Stimulated activated CD4-positive, alpha-beta T cell treated with anti-CD3 and anti-CD28 coated beads, Interleukin-2, amount 100 ng/mL, for 48 hours (primary cell): ENCODE data around the gene EGR4.
"Not testable (repeated sequence)": the region's sequence is repeated elsewhere in the genome, so short reads cannot be mapped to it uniquely, and the experiment has no call there.

Source experiments
- DNase-seq, 2 donors: peaks; one replicate each; pipeline ENCODE4 v3.0.0-alpha.2; 2020

The EGR4 gene

GRCh38 chr2:73262691-73263429, 30.5 kb downstream of the EGR4 start:
- not testable (repeated sequence) for DNase-seq

- no peak for DNase-seq
Measured at GRCh38 chr2:73262108-73262651, 31.2 kb downstream of the EGR4 start.

GRCh38 chr2:73260338-73260984, 32.9 kb downstream of the EGR4 start:
- DNase-seq: no peak

- no peak for DNase-seq
Measured at GRCh38 chr2:73259704-73260337, 33.5 kb downstream of the EGR4 start.

- DNase-seq: no peak
Measured at GRCh38 chr2:73259276-73259675, 34.1 kb downstream of the EGR4 start.

DNA sequence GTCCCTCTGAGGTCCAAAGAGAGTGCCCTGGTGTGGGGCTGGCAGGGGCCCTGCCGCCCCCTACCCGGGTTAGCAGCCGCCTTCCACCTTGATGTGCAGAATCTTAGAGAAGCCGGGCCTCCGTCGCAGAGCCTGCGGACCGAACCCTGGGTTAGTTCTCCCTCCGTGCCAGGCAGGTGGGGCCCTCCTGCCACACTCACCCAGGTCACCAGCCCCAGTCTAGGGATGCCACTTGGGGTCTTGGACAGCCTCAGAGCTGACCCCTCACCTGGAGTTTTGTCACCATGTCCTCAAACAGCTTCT, 34.5 kb downstream of the EGR4 start:
- DNase-seq: no peak

DNA sequence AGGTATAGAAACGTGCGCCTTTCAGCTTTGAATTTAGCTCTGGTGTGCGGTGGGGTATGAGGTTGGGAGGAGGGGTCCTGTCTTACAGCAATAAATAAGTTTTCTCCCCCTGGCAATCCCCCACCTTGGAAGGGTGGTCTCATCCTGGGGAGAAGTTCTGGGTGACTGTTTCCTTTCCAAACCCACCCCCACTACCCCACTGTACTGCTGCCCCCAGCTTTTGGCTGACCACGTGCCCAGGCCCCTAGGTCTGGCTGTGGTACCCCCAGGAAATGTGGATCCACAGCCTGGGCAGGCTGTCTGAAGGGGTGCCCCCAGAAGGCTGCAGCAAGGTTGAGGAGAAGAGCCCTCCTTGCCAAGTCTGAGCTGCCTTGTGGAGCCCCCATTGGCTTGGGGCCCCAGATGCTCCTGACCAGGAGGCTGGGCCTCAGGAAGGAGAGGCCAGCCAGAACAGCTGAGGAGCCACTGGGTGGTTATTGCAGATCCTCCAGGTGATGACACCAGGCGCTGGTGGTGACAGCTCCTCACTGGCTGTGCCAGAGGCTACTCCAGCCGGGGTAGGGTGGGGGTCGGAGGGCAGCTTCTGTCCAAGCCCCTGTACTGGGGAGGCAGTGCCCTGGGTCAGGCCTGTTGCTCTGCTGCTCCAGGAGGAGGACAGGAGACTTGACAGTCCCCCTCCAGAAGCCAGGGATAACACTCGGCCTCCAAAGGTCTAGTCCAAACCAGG, 35.0 kb downstream of the EGR4 start:
- no peak for DNase-seq

DNA sequence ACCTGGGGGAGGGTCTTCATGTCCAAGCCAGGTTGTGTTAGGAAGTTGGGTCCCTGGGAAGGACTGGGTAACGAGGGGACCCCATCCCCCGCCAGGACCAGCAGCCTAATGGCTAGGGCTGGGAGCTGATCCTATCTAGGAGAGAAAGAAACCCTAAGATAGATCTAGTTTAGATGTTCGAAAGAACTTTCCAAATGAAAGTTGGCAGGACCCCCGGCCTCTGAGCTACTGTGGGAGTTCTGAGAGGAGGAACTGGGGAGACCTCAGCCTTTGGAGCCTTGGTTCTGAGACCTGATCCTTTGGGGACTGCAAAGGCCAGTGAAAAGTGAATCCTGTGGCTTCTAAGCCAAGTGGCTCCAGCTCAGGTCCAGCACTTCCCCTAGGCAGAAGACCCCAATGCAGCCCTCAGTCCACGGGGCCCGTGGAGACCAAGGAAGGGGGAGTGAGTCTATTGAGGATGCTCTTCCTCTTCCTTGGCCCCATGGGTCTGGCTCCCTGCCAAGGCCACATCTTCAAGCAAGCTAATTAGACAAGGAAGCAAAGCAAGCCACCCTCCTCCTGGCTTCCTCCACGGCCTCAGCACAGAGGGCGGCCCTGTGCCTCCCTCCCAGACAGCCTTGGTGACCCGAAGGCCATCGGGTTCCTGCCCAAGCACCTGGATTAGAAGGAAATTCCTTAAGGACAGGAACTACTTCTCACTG, 35.8 kb downstream of the EGR4 start:
- no peak for DNase-seq

- no peak for DNase-seq
Measured at GRCh38 chr2:73257021-73257420, 36.3 kb downstream of the EGR4 start.

DNA sequence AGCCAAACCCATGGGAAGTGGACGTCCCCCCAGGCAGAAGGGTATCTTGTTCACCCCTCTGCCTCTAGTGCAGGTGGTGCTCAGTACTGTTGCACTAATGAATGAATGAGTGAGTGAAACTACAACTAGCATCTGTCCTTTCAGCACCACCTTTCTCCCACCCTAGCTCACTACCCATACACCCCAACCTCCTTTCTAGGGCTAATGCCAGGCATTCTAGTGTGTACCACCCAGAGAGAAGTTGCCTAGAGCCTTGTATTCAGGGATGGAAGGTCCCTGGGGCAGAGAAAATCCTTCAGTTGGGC, 36.8 kb downstream of the EGR4 start:
- DNase-seq: no peak

DNA sequence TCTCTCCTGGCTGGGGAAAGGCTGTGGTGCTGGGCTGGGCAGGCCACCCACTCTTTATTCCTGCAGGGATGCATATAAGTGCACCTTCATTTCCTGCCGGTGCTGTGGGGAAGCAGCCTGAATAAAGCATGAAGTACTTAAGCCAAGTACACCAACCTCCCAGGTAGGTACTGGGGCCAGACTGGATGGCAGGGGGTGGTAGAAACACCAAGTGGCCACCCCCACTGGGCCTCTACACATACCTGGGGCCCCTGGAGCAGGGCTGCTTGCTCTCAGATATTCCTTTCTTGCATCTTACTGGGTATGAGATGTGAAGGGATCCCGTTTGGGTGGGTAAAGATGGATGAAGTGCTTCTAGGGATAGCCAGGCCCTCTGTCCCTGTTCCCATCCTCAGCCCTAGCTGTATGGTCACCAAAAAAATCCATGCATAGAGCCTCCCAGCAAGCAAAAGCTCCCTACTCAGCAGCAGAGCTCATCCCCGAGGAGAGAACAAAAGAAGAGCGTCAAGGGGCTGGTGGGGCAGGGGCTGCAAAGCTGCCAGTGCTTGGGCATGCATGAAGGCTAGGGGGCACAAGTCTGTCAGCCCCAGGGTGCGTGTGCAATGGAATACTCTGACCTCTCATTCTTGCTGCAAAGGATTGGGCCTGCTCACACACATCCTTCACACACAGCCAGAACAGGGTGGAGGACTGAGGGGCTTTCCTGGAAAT, 37.3 kb downstream of the EGR4 start:
- DNase-seq: no peak

DNA sequence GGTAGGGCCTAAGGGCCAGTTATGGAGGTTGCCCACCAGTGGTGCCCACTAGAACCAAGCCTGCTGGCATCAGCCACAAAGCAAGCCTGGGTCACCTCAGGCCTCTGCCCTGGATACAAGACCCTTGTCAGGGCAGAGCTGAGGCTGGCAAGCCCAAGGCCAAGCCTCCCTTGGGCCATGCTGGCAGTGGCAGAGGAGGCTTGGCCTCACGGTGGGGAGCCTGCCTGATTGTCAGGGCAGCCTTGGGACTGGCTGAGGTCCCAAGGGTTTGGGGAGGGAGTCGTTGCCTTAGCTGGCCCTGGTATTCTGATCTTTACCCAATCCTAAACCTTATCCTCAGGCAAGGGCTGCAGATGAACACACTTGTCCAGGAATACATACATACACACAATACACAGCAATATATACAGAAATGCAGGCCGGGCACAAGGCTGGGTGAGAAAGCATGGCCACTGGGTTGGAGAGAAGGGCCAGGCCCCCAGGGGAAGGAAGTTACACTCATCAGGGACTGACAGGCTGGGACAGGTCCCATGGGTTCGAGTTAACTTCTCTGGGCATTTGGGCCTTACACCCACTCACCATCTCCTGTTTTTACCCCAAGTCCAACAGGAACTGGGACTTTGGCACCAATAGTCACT, 38.2 kb downstream of the EGR4 start:
- DNase-seq: no peak

DNA sequence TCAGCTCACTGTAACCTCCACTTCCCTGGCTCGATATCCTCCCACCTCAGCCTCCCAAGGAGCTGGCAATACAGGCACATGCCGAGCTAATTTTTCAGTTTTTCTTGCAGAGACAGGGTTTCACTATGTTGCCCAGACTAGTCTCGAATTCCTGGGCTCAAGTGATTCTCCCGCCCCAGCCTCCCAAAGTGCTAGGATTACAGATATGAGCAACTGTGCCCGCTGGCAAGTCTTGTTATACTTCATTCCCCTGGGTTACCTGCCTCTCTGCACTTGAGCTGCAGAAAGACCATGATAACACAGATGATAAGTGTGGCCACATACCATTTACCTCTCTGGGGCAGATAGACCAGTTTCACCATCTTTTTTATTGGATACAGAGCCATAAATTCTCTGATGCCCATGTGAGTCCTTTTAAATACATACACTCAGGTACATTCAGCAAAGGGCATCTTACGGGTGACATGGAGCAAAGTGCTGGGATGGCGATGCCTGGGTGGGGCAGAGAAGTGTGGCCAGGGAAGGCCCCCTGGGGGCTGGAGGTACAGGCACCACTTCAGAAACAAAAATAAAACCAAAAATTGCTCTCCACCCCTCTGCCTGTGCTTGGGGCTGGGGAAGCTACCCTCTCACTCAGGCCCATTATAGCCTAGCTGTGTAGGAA, 38.9 kb downstream of the EGR4 start:
- no peak for DNase-seq

DNA sequence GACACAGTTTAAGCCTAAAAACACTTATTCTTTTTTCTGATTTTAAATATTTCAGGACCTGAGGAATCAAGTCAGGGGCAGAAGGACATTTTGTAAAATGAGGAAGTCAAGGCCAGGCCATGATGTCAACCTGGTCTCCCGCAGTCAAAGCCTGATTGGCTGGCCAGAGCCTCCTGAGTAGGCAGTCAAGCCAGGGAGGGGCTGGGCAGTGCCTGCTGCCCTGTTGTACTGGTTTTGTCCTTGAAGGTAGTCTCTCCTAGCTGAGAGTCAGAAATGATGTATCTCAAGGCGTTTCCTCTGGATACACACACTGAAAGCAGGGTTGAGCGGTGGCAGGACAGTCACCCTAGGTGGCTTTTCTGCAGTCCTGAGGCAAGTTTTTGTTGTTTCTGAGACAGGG, 39.4 kb downstream of the EGR4 start:
- no peak for DNase-seq

- no peak for DNase-seq
Measured at GRCh38 chr2:73253400-73253799, 39.9 kb downstream of the EGR4 start.

DNA sequence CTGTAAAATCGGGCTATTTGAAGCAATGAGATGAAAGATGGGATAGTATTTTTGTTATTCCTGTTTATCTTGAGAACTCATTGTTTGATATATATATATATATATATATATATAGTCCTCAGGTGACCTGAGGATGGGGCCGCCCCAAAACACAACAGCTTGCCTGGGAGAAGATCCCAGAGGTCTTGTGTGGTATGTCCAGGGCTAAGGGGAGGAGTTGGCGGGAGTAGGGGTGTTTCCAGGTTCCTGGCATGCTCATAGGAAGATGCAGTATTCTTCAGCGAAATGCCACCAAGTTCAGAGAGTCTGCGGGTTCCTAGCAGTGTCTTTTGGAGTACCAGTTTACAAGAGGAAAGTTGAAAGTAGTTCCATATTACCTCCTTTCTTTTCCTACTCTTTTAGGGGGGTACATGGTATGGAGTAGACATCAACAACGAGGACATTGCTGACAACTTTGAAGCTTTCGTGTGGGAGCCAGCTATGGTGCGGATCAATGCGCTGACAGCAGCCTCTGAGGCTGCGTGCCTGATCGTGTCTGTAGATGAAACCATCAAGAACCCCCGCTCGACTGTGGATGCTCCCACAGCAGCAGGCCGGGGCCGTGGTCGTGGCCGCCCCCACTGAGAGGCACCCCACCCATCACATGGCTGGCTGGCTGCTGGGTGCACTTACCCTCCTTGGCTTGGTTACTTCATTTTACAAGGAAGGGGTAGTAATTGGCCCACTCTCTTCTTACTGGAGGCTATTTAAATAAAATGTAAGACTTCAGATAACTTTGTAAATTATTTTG, 40.9 kb downstream of the EGR4 start:
- DNase-seq: no peak

DNA sequence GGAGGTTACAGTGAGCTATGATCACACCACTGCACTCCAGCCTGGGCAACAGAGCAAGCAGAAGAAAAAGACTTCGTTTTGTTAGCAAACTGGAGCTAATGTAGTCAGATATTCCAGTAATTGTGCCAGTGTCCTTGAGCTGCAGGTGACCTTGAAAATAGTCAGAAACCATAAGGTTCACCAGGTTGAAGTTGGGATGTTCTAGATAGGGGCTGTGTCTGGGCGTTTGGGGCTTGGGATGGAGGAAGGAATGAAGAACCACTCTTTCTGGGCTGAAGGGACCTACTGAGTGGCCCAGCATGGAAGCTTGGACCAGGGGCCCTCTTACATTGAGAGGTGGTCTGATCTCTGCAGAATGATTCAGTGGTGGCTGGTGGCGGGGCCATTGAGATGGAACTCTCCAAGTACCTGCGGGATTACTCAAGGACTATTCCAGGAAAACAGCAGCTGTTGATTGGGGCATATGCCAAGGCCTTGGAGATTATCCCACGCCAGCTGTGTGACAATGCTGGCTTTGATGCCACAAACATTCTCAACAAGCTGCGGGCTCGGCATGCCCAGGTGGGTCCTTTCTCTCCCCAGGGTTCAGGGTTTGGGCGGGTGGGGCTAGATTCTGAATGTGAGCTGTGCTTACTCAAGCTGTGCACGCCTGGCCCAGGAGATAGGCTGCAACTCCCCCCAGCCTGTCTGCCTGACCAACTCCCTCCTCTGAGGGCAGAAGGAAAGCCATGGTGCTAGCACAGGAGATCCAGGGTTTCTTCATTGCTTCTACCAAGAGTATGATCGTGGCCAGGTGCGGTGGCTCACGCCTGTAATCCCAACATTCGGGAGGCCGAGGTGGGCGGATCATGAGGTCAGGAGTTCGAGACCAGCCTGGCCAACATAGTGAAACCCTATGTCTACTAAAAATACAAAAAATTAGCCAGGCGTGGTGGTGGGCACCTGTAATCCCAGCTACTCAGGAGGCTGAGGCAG, 42.2 kb downstream of the EGR4 start:
- DNase-seq: no peak

GRCh38 chr2:73249636-73250035, 43.7 kb downstream of the EGR4 start:
- no peak for DNase-seq

GRCh38 chr2:73246850-73247249, 46.5 kb downstream of the EGR4 start:
- no peak for DNase-seq
